ENCODE results near the gene PTRH1.
A peak's percentile ranks its signal among the peaks of the same experiment; 100 is the strongest.

Gene PTRH1

DNA sequence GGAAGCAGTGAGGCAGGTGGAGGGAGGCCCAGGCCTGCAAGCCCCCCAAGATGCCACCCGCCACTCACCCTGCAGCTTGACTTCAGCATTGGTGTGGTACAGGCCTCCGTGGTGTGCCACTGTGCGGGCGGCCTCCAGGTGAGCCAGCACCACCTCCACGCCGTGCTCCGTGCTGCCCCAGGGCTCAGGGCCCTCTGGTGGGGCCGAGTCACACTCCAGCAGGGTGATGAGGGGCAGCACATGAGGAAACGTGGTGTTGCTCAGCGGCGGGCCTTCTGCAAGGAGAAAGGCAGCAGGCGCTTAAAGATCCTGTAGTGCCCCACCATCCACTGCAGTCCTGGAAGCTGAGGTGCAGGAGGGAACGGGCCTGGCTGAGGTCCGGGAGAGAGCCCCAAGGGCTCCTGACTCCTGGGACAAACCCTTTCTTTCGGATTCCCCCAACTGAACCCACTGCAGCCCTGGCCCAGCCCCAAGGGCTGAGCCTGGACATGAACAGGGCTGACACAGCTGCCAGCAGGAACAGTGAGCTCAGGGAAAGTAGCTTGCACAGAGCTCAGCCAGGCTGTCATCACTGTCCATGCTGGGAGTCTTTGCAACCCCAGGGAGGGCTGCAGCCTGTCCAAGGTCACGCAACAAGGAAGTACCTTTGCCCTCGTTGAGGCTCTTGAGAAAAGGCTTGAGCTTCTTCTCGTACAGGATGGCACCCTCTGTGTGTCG is 24.3 kb upstream of the PTRH1 start:
- DNase-seq, result no peak

GRCh38 chr9:127738666-127739065 is 23.2 kb upstream of the PTRH1 start:
- DNase-seq, result no peak

DNA sequence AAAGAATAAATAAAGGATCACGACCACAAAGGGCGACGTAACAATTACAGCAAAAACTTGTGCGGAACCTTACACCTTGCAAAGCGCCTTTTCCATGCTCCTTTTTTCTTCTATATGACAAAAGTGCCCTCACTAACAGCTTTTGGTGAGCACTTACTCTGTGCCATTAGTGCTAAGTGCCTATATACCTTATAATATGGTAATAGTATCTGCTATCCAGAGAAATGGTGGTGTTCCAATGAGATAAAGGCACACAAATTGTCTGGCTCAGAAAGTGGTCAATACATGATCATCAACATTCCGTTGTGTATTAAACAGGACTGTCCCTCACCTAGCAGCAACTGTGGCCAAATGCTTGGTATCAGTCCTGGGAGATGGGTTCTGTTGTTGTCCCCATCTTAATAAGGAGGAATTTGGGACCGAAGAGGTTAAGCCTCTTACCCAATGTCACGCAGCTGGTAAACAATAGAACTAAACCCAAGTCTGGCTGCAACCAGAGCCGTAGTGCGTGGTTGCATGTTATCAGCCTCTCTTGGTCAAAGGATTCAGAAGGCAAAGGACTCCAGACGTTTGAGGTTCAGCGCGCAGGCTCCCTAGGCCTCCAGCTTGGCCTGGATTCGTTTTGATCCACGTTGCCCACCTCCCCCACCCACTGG is 20.2 kb upstream of the PTRH1 start:
- no peak for DNase-seq

- peak; percentile 99 for DNase-seq
Observed at GRCh38 chr9:127734747-127735529, 19.5 kb upstream of the PTRH1 start, which contains the start of gene TOR2A. TOR2A (minus strand) TSS chr9:127735294; CDS start chr9:127735270, 24 bp downstream.

DNA sequence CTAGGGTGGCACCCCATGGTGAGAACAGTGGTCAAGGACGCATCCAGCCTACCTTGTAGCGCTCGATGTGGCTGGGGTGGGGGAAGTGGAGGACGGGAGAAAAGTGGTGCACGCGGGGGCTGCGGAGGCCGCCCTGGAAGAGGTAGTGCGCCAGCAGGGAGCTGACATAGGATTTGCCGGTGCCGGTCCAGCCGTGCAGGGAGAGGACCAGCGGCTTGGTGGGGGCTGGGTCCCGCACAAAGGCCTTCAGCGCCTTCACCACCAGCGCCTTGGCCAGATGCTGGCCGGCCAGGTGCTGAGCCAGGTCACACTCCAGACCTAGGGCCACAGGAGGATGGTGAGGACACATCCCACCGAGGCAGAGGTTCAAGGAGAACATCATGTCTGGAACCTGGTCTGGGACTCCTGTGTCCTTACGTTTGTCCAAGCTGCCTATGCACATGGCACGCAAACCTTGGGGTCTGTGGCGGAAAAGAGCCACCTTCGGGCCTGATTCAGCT is 18.8 kb upstream of the PTRH1 start:
- no peak for DNase-seq

- DNase-seq, result no peak
Observed at GRCh38 chr9:127733614-127734013, 18.2 kb upstream of the PTRH1 start.

DNA sequence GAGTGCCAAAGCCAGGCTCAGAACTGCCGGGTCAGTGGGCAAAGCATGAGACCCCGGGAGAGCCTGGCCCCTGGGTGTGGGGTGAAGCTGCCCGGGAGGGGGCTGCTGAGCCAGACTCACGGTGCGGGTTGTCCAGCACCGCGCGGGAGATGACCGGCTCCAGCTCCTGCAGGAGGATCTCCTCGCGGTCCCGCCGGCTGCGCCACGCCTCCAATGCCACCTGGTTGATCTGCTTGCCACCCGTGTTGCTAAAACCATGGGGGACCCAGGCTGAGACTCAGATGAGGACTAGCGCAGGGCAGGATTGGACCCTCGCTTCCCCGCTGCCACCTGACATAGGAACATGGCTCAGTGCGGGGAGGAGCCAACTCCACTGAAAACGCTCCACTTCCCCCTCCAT is 17.0 kb upstream of the PTRH1 start:
- DNase-seq, result no peak

GRCh38 chr9:127731938-127732337 is 16.5 kb upstream of the PTRH1 start:
- no peak for DNase-seq

- DNase-seq, result no peak
Observed at GRCh38 chr9:127730799-127731410, 15.4 kb upstream of the PTRH1 start.

DNA sequence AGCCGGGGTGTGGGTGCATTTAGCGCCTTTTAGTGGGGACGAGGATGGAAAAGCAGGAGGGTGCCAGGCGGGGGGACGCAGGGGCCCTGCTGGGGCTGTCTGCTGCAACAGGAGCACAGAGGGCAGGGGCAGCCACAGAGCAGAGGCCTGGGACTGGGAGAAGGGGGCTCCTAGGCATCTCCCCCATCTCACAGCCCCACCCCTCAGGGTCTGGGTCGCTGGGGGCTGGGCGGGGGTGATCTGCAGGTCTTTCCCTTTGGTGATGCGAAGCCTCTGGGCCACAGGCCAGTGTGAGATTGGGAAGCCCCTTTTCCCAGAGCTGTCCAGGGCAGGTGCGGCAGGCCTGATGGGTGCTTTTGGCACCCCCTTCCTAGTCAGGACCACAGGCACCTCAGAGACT is 14.8 kb upstream of the PTRH1 start:
- no peak for DNase-seq

DNA sequence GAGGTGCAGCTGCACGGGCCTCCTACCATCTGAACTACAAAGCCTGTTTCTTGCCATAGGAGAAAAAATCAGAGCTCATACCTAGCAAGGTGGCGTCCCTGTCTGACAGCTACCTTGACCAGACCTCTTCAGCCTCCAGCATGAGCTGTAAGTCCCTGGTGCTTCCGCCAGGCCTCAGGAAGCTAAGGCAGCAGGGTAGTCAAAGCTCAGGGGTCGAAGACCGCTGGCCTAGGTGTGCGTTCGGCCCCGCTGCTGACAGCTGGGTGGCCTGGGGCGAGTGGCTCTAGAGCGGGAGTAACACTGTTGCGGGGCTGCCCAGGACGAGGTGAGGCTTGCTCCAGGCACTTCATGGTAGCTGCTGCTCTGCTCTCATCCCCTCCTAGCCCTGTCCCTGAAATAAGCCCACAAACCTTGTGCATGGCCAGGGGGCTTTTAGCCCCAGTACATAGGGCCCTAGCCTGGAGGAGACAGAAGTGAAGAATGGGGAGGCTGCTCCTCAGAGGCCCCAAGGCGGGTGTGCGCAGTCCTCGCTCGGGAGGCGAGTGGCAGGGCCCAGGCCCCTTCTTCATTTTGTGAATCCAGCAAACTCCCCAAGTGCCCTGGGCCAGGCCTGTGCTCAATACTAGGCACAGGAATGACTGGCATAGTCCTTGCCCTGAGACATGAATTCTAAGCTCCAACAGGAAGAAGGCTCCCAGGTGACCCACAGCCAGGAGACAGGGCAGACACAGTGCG is 14.2 kb upstream of the PTRH1 start:
- DNase-seq, result no peak

- no peak for DNase-seq
Observed at GRCh38 chr9:127728808-127729207, 13.3 kb upstream of the PTRH1 start.

GRCh38 chr9:127726871-127727270 is 11.4 kb upstream of the PTRH1 start:
- no peak for DNase-seq

GRCh38 chr9:127724012-127724411 is 8.5 kb upstream of the PTRH1 start:
- DNase-seq, result peak; percentile 35

- DNase-seq, result peak; percentile 46
Observed at GRCh38 chr9:127723444-127723843, 8.0 kb upstream of the PTRH1 start.

DNA sequence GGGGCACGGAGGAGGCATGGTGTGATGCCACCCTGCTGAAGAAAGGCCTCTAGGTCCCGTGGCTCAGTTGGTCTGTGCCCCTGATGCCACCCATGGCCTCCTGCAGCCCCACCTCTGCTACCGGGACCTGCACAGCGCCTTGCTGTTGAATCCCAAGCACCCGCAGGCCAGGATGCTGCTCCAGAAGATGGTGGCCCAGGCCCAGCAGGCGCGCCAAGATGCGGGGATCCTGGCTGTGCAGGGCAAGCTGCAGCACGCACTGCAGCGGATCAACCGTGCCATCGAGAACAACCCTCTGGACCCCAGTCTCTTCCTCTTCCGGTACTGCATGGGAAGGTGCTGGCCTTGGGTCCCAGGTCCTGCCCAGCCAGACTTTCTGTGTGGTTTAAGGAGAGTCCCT is 7.5 kb upstream of the PTRH1 start:
- no peak for DNase-seq

GRCh38 chr9:127722055-127722745 is 6.7 kb upstream of the PTRH1 start:
- no peak for DNase-seq

DNA sequence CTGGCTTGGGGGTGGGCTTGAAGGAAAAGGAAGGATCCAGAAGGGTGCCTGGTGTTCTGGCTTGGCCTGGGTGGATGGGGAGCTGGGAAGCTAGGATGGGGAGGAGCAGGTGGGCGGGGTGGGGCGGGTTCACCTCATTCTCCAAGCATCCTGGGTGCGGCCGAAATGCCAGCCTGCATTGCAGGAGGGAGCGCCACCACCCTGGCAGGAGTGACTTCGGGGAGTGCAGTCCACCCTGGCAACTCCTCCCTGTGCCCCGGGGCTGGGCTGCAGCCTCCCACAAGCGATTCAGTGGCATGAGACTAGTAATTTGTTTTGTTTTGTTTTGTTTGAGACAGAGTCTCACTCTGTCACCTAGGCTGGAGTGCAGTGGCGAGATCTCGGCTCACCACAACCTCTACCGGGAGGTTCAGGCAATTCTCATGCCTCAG is 5.9 kb upstream of the PTRH1 start:
- no peak for DNase-seq

- no peak for DNase-seq
Observed at GRCh38 chr9:127720865-127721227, 5.4 kb upstream of the PTRH1 start.

DNA sequence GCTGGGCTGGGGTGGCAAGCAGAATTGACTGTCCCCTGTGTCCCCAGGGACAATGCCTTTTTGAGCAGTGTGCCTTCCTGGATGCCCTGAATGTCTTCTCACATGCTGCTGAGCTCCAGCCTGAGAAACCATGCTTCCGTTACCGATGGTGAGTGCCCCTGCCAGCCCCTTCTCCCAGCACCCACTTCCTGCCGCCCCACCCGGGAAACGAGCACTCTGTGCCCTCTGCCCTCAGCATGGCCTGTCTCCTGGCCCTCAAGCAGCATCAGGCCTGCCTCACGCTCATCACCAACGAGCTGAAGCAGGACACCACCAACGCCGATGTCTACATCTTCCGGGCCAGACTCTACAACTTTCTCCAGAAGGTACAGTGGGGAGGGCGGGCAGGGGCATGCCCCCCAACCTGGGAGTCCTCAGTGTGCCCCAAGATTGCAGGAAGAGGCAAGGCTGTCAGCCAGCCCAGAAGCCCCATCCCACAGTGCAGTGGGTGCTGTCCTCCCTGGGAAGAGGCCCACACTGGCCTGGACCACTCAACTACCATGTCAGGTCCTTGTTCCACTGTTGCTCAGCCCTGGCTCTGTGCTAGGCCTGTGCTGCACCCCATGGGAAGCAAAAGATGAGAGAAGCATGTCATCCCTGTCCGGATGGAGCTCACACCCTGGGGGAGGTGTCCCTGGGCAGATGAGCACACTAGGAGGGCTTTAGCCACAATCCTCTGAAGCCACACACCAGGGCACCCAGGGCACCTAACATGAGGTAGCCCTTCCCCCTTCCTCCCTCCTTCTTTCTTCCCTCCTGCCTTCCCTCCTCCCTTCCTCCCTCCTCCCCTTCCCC is 4.8 kb upstream of the PTRH1 start:
- DNase-seq, result no peak

GRCh38 chr9:127717766-127718165 is 2.3 kb upstream of the PTRH1 start:
- no peak for DNase-seq

Measured in NCI-H774 (cell line).